ENCODE measurements around the gene ENG.

- TF ChIP-seq CTCF (IDR thresholded peaks at IDR 0.05) (no peak), POLR2A (IDR thresholded peaks at IDR 0.05) (no peak)
Measured at GRCh38 chr9:127892831-127893230, 38.4 kb upstream of the ENG start.

All from heart left ventricle (tissue), 13 donors.